ENCODE measurements around the gene RAB22A. TPM values are rescaled to one million over a fixed set of nuclear protein-coding genes. Genes with fewer than 3 reads are reported as not detected.

Gene RAB22A
- total RNA-seq, 1 experiment from 2014 or later = 9.9 TPM

- Histone ChIP-seq H3K4me1 (ENCODE audit: control insufficient read depth in 1 of 2, insufficient read depth in 2 of 2, low read length in 2 of 2) (peaks cover 0 to 38% of the 10 kb centered on the region in 2 experiments; a peak in 2 of 4 replicates), H3K9me2 (ENCODE audit: insufficient read depth) (no peaks in the 10 kb centered on the region), H3K27me3 (ENCODE audit: insufficient read depth, low read length) (no peaks in the 10 kb centered on the region), H3K4me3 (replicated peaks in 1 of 2; ENCODE audit: low read depth in 1 of 2, low read length in 2 of 2) (no peak overlapping the region), H3K4me2 (ENCODE audit: low read length) (no peak overlapping the region), H3K27ac (ENCODE audit: low read depth, low read length) (no peak overlapping the region), H2AFZ (ENCODE audit: low read depth, low read length, poor library complexity, severe bottlenecking) (no peak overlapping the region), H3K9me3 (ENCODE audit: control insufficient read depth in 1 of 2, insufficient read depth in 1 of 2, low read depth in 1 of 2, low read length in 2 of 2) (no peaks in the 10 kb centered on the region), H3K9ac (ENCODE audit: low read length) (no peak overlapping the region), H3K36me3 (ENCODE audit: control insufficient read depth in 1 of 2, insufficient read depth in 2 of 2, low read length in 2 of 2) (peaks cover 0 to 18% of the 10 kb centered on the region in 2 experiments; a peak in 1 of 4 replicates), H3K79me2 (ENCODE audit: insufficient read depth, low read length) (peaks cover 11% of the 10 kb centered on the region; the same call in 1 of the 2 replicates), H4K20me1 (ENCODE audit: insufficient read depth) (no peaks in the 10 kb centered on the region)
- ChIA-PET CTCF (interaction anchor here (0.5 kb wide), 1 partner anchor 1101 kb away, joined by 3 read pairs; no protein-coding TSS in a partner anchor), POLR2A (no interaction called here), RAD21 (ENCODE audit: low non-redundant PET in 1 of 2, low total read pairs in 2 of 2, uncharacterized antibody in 2 of 2, unreplicated experiment in 2 of 2) (no interaction called here)
- intact Hi-C loops (cut with micrococcal nuclease) = no loop called here
- DNase-seq (ENCODE audit: low read depth, low spot score) (no peak), ATAC-seq (no peak)
- BruUV-seq (replicated peaks) = no TSS peak
- no peak for TF ChIP-seq SIN3A (IDR thresholded peaks at IDR 0.05; ENCODE audit: low read depth)
Measured at GRCh38 chr20:58344741-58345140, 35.2 kb downstream of the RAB22A start.

DNA sequence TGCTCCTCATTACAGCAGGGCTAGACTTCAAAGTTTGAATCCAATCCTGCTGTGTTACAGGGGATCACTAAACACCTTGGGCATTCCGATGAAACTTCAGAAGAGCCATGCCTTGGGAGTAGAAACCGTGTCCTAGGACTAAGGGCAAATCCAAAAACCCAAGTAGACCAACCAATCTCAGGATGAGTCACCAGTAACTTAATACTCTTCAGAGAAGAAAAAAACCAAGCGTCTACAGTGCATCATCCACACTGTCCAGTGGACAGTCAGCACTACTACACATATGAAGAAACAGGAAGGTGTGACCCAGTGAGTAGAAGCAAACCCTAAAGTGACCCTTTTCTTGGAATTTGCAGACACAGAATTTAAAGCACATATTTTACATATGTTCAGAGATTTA, 40.1 kb downstream of the RAB22A start:
- CTCF ChIA-PET = no interaction called here
- Histone ChIP-seq H3K9ac (ENCODE audit: low read length) (no peak overlapping the region), H3K79me2 (ENCODE audit: insufficient read depth, low read length) (no peaks in the 10 kb centered on the region), H3K36me3 (ENCODE audit: control insufficient read depth in 1 of 2, insufficient read depth in 2 of 2, low read length in 2 of 2) (peaks cover 0 to 19% of the 10 kb centered on the region in 2 experiments; a peak in 1 of 4 replicates), H3K27me3 (ENCODE audit: insufficient read depth, low read length) (no peaks in the 10 kb centered on the region), H3K9me2 (ENCODE audit: insufficient read depth) (no peaks in the 10 kb centered on the region), H3K4me1 (ENCODE audit: control insufficient read depth in 1 of 2, insufficient read depth in 2 of 2, low read length in 2 of 2) (peaks cover 0 to 11% of the 10 kb centered on the region in 2 experiments; a peak in 2 of 4 replicates), H2AFZ (ENCODE audit: low read depth, low read length, poor library complexity, severe bottlenecking) (no peak overlapping the region), H3K9me3 (ENCODE audit: control insufficient read depth in 1 of 2, insufficient read depth in 1 of 2, low read depth in 1 of 2, low read length in 2 of 2) (no peaks in the 10 kb centered on the region), H3K27ac (ENCODE audit: low read depth, low read length) (no peak overlapping the region), H3K4me2 (ENCODE audit: low read length) (no peak overlapping the region), H3K4me3 (replicated peaks in 1 of 2; ENCODE audit: low read depth in 1 of 2, low read length in 2 of 2) (no peak overlapping the region), H4K20me1 (ENCODE audit: insufficient read depth) (no peaks in the 10 kb centered on the region)
- BruUV-seq (replicated peaks) = no TSS peak
- TF ChIP-seq POLR2AphosphoS5 (IDR thresholded peaks at IDR 0.05; ENCODE audit: low read depth, low read length) (no peak), EZH2 (IDR thresholded peaks at IDR 0.05) (no peak), CEBPB (IDR thresholded peaks at IDR 0.05; ENCODE audit: low read depth) (no peak), POLR2A (IDR thresholded peaks at IDR 0.05; ENCODE audit: borderline replicate concordance, extremely low read depth, insufficient read depth, insufficient read length) (no peak), ATF3 (IDR thresholded peaks at IDR 0.05) (no peak), FOSL1 (IDR thresholded peaks at IDR 0.05; ENCODE audit: low read depth) (peak; percentile 14; the same call in 1 of the 2 replicates), JUND (IDR thresholded peaks at IDR 0.05) (peak; percentile 31; the same call in 1 of the 2 replicates), SIN3A (IDR thresholded peaks at IDR 0.05; ENCODE audit: low read depth) (no peak)
- intact Hi-C loops (cut with micrococcal nuclease) = no loop called here
- DNase-seq (ENCODE audit: low read depth, low spot score) = no peak
- RAD21 ChIA-PET (ENCODE audit: low non-redundant PET in 1 of 2, low total read pairs in 2 of 2, uncharacterized antibody in 2 of 2, unreplicated experiment in 2 of 2) = no interaction called here
- POLR2A ChIA-PET = no interaction called here
- peak; percentile 72 for ATAC-seq

Data from HCT116 (cell line).